HT1080 (cell line): ENCODE data around the gene KISS1. TPM values are rescaled to one million over a fixed set of nuclear protein-coding genes. Genes with fewer than 3 reads are reported as not detected.

Source experiments
- DNase-seq: peaks from one replicate; pipeline ENCODE4 v3.0.0-alpha.2; 2015; ENCODE audit warnings: low read depth
- total RNA-seq: library from RNA; depleted of rRNA; stranded (reverse); fragments of >200 nt; shearing (Covaris generic); gene quantifications from 2 replicates; pipeline ENCODE4 v1.2.3, GENCODE V29; 2014

KISS1 gene
- total RNA-seq, 1 experiment from 2014 or later = not detected

DNA sequence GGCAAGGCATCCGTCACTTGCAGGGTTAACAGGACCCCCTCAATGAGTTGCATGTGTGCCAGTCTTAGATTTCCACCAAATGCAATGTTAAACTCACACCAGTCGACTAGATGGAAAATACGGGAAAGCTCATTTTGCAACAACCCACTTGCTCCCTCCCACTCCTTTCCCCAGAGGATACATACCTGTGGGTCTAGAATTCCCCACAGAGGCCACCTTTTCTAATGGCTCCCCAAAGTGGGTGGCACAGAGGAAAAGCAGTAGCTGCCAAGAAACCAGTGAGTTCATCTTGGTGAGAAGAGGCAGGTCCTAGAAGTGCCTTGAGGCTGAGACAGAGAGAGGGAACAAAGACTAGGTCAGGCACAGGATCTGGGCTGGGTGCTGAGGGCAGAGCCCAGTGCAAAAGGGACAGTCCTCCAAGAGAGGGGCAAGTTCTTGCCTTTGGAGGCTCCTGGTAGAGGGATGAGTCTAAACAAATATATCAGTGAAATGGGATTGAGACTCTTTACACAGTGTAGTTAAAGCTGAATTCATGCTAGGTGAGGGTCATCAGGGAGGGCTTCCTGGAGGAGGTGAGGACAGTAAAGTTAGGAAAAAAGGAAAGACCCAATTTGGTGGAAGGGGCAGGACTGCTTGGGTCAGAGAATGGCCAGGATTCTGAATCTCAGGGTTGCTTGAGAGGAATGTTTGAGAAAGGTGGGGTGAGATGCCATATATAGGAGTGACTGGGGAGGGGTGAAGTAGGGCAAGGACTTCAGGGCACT, 3.5 kb downstream of the KISS1 start:
- DNase-seq = no peak

DNA sequence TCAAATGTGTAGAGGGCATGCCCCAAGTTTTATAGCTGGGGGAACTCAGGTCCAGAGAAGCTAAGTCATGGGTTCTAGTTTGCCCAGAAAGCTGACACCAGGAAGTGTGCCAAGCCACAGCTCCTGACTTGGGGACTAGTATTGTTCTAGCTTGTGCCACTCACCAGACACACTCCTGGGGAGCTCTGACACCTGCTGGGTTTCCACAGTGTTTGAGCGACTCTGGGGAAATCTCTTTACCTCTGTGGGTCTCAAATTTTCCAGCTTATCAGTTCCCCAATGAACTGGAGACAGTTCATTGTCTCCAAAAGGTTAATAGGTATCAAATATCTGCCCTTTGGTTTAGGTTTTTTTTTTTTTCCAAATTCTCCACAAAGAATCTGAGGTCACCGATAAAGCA, 4.2 kb downstream of the KISS1 start:
- DNase-seq = no peak

DNA sequence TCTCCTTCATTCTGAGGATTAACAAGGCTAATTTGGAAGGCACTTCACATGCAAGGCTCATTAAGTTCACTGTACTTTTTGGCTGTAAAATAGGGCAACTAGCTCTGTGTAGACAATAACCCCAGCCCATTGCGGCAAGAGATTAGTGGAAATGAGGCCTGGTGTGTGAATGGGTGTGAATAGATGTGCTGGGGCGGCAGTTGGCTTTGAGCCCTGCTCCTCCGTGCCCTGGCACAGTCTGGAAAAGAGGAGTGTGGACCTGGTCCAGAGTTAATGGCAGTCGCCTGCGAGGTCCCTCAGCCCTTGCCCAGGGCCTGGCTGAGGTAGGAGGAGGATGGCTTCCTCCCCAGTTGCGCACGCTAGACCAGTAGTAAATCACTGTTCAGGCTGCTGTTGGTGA, 4.8 kb downstream of the KISS1 start:
- no peak for DNase-seq

DNA sequence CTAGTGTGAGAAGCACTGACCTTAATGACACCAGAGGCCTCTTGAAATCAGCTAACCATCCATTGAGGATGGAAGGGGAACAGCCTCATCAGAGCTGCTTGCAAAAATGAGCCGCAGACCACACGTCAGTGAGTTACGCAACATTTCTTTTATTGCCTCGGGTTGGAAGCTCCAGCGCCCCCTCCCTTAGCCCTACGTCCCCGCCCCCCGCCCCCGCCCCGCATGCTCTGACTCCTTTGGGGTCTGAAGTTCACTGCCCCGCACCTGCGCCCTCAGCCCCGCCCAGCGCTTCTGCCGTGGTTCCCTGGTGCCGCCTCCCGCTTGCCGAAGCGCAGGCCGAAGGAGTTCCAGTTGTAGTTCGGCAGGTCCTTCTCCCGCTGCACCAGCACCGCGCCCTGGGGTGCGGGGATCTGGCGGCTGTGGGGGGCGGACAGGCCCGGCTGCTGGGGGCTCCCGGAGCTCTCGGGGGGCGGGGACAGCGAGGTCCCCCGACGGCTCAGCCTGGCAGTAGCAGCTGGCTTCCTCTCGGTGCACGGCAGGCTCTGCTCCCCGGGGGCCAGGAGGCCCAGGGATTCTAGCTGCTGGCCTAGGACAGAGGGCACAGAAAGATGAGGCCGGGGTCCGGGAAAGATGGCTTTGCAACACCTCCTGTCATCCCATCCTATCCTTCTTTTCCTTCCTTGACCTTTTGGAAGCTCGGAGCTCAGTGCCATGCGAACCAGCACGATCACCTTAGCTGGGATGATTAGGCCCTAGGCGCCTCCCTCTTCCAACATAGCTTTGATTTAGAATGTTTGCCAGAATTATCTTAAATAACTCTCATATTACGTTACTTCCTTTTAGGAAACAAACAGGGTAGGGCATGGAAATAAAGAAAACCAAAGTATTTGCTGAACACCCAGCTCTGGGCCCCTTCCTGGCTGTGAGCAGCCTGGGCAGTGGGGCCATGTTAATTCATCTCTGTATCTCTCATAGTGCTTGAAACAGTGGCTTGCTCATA, 5.8 kb downstream of the KISS1 start:
- DNase-seq = no peak

DNA sequence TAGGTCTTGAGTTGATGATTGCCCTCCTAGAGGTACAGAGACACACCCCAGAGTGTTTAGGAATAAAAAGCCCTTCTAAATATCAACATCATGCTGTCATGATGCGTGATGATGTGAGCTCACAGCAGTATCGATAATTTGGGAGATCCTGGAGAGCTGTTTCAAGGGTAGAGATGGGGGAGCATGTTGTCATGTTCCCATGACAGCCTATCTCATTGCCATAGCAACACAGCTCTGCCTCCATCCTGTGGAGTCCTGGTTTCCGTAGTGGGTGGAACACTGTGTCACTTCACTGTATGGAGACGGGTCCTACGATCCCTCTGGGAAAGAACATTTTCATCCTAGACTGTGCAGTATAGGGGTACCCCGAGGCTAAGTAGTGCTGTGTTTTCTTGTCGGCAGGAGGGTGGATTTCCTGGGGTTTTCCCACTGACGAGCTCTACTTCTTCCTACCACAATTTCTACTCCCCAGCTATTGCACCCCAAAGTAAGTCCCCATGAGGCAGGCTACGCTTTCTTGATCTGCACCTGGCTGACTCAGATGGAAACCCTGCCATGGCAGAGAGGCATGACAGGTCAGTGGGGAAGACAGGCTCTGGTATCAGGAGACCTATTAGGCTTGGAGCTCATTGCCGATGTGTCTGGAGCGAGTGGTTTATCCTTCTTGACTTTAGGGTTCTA, 7.2 kb downstream of the KISS1 start:
- DNase-seq = no peak

DNA sequence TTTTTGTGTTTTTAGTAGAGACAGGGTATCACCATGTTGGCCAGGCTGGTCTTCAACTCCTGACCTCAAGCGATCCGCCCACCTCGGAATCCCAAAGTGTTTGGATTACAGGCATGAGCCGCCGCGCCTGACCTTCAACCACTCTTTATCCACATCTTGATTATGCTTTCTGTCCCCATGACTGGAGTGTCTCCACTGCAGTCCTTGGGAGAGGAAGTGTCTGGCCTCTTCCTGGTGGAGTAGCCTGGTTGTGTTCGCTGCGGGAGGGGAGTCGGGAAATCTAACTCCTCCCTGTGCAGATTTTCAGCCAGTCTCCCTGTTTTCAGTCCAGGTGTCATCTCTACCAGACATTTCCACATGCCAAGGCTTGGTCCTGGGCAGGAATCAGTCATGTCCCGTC, 9.7 kb downstream of the KISS1 start:
- no peak for DNase-seq

DNA sequence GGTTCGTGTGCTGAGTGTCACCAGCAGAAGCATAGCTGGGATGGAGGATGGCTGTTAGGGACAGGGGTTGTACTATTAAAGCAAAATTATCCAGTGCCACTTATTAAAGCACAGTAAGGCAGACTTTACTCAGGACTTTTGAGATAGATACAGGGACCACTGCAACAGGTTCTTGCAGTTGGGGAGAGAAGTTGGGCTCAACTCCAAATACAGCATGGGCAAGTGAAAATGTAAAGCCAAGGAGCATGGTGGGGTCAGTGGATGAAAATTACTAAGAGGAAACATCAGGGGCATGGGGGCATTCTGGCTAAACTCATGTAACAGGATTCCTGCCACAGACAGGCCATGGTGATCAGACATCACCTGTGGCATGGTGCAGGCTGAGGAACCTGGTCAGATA, 15.2 kb downstream of the KISS1 start:
- DNase-seq = no peak

DNA sequence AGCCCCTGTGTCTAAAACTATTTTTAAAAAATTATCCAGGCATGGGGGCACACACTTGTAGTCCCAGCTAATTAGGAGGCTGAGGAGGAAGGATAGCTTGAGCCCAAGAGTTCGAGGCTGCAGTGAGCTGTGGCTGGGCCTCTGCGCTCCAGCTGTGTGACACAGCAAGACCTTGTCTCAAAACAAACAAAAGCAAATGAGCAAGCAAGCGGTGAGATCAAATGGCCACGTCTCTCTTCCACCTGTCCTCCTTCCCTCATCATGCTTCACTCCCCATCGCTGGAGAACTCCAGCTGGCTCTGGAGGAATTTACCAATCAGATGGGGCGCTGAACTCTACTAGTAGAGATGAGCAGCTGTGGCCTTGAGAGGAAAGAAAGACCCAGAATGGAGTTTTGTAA, 16.2 kb downstream of the KISS1 start:
- DNase-seq = no peak

DNA sequence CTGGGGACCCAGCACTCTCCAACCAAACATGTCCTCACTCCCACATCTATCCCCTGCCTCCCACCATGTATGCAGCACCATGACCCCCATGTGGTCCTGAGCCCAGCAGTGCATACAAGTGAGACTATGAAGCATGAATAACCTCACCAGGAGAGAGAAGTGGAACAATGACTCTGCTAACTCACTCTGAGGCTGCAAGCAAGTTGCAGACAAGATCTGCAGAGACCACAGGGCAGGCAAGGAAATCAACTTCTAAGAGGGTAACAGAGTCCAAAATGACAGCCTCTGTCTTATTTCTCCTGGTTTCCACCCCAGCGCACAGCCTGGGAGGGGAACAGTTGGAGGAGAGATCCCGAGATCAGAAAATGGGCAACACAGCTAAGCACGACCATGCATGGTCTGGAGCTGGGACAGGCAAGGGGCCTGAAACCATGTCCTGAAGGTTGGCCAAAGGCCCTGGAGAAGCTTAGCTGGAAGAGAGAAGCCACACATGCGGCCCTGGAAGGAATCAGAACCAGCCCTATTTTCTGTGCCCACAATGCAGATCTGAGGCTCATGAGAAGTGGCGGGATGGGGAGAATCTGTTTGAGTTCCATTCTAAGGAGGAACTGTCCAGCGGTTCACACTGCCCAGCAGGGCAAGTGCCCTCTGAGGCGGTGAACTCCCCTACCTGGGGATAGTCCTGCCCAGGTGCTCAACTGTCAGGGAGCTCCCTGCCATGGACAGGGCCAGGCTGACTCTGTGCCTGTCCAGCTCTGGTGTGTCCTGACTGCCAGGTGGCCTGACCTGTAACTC, 17.6 kb downstream of the KISS1 start:
- no peak for DNase-seq

DNA sequence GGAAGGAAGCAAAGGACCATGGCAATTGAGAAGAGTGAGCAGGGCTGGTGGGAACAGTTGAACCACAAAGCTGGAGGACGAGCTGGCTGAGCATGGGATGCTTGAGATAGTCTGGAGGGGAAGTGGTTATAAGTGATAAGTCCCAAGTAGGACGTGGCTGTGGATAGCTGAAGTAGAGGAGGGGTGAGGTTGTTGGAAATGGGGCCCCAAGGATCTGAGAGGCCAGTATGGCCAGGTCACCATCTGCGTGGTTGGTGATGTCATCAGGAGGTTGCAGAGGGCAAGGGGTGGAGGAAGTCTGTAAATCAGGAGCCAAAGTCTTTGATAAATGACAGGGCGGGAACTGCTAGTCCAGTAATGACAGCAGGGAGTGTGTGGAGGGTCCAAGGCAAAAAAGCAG, 19.2 kb downstream of the KISS1 start:
- no peak for DNase-seq

DNA sequence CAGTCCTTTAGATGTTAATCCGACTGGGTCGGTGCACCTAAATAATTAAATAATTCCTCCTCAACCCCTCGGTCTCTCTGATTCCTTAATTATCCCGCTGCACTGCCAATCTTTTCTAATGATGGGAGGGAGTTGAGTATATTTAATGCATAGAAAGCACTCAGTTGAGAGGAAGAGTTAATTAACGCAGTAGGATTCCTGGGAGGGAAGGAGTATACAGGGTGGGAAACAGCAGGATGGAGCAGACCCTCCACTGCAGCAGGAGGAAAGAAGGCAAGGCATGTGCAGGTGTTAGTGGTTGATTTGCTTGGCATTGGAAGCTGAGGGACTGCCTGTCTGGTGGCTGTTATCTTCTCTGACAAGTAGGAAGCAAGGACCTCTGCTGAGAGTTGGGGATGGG, 20.2 kb downstream of the KISS1 start:
- DNase-seq = no peak

DNA sequence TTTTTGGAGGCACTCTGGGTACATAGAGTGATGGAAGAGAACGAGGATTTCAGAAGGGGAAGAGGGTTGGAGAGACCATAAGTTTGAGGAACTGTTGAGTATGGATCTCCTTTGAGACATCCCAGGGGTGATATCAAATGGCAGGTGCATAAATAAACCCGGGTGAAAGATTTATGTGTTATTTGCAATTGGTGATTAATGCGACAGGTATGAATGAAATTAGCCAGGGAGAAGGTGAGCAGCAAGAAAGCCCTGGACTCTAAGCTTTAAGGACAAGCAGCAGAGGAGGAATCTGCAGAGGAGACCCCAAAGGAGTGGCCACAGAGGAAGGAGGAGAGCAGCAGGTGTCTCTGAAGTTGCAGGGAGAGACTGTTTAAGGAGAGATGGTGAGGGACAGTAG, 21.3 kb downstream of the KISS1 start:
- no peak for DNase-seq

DNA sequence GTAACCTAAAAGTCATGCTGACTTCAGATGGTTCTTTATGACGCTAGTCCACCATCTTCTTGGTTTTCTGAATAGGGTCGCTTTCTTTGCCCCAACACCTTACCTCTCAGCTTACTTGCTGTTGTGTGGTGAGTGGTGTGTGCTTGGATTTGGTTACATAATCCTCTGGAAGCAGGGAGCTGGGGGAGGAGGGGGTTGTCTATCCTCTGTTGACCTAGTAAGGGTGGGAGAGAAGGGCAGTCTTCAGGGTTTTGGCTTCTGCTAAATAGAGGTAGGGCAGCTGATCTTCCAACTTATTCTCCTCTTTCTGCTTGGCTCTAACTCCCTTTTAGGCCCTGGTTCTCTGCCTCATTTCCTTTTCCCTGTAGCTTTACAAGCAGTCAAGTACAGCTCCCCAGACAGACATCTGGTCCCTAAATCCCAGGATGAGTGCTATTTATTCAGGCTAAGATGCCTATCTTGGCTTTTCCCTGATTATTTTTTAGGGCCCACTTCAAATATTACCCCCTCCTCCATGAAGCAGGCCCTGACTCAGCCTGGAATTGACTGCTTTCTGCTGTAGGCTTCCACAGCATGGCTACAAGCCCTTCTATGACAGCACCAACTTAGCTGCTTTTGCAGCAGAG, 23.8 kb downstream of the KISS1 start:
- no peak for DNase-seq

DNA sequence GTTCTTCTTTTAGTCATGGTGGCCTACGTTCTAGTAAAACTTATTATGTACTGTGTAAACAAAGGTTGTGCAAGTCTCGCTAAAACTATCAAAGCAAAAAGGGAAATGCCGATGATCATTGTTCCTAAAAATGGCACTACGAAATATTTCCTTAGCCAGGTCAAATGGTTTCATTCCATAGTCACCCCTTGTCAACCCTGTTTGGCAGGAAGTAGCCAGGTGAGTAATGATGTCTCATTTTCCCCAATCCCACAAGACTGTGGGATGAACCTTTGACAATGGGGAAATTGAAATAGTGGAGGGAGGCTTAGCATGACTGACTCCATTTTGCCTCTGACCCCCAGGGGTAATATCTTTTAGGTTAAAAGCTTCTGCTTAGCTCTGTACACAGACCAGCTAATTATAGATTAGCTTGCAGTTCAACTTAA, 24.5 kb downstream of the KISS1 start:
- DNase-seq = peak; percentile 92

DNA sequence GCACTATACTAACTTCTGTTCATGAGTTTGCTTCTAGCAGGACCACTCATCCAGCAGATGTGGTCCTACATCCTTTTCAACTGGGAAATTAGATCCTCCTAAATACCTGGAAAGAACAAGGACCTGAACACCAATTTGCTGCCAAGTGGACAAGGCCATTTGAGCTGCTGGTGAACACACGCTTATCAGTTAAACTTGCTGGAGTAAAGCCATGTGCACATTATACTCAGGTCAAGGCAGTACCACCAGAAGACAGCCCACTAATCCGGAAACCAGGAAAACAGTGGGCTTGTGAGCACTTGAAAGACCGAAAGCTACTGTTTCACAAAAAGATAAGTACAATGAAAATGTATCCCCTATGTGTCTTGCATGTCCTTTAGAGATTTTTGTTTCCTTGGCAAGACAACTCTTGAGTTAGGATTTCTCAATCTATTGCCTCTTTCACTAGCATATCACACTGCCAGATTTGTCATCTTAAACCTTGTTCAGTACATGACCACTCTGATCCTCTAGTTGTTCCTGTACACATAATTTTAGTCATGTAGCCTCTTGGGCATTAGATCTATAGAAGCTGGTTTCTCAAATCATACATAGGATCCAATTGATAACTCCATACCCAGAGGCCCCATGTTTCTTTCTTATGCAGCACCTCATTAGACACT, 25.7 kb downstream of the KISS1 start:
- DNase-seq = no peak

DNA sequence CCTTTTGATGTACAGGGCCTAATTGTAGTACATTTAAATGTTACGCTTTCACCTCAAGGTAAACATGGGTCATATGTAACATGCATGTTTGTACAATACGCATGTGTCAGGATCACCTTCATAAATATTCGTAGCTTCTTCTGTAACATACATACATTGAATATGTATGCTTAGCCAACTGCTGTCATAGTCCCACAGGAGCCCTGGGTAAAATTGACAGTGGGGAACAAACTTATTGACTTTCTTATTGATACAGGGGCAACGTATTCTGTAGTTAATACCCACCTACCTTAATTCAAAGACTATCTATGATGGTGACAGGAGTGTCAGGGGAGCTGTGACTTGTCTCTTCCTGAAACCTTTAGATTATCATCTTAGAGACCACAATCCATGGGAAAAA, 26.4 kb downstream of the KISS1 start:
- no peak for DNase-seq

DNA sequence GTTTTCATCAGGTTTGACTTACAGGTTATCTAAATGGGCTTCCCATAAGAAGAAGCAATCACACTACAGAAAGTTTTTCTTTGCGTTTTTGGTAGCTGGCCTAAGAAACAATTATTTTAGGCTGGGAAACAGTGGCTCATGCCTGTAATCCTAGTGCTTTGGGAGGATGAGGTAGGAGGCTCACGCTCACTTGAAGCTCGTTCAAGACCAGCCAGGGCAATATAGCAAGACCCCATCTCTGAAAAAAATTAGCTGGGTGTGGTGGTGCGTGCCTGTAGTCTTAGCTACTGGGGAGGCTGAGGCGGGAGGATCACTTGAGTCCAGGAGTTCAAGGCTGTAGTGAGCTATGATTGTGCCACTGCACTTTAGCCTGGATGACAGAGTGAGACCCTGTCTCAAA, 28.6 kb downstream of the KISS1 start:
- DNase-seq = no peak

DNA sequence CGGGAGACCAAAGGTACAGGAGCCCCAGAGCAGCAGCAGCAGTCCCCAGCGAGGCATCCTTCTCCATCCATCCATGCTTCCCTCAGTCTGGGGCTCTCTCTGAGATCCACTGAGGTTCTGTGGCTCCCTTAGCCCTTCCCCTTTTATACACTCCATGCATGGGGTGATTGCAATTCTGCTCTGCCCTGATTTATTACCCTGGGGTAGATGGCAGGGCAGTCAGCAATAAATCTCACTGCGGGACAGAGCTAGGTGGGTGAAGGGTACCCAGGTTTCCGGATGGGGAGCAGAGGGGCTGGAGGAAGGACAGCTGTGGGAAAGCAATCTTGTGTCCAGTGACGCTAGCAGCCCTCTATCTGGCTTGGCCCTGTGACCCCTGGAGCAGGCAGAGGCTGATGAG, 30.1 kb downstream of the KISS1 start, which contains the start of gene REN:
Gene REN, minus strand, starts transcription at position 119 of the 400 bp plus-strand sequence. Its CDS starts 44 bp downstream, at position 75.
- DNase-seq = no peak

DNA sequence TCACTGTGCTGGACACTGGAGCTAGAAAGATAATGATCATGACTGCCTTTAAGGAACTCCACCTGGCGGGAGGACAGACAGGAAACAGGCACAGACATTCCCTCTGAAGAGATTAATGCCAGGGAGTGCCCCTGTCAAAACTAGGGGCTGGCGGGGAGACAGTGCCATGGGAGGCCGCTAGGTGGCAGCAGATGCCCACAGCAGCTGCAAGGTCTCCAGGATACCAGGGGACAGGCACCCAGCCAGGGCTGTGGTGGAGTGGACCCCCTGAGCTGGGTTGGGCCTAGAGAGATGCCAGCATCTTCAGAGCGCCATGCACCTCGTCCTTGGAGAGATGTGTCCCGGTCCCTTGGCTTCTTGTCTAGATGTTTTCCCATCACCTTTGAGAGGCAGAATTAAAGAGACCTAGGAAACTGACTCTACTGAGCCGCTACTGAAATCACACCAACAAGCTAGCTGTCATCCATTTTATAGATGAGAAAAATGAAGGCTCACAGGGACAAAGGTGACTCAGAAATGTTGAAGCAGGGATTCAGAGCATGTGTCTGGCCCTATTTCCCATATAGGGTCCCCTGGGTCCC, 33.7 kb downstream of the KISS1 start:
- peak; percentile 78 for DNase-seq
